H1 (cell line): ENCODE measurements around the gene SPACA5B. TPM values are rescaled to one million over a fixed set of nuclear protein-coding genes. Genes with fewer than 3 reads are reported as not detected.

Experiments used
- CTCF ChIA-PET: fragments of 300-600 bp; sonication (Branson Sonifier 250); formaldehyde crosslinking; loops from one replicate; lab custom pipeline; 2021; ENCODE audit not compliant: partially characterized antibody; lab: Charles Lee
- POLR2A ChIA-PET: fragments of 300-600 bp; sonication (Branson Sonifier 250); formaldehyde crosslinking; loops from one replicate; lab custom pipeline; 2021; ENCODE audit warnings: inconsistent platforms; ENCODE audit not compliant: partially characterized antibody; lab: Charles Lee
- DNase-seq, 2 experiments: peaks; one replicate each; pipeline versions ENCODE4 v3.0.0 to v3.0.0-alpha.2; 2010 to 2022; ENCODE audit warnings: low spot score in 2 of 2, low read depth in 1 of 2, mixed read lengths in 1 of 2
- FAIRE-seq: peaks from 2 replicates; lab custom pipeline; 2011; peaks lifted over from hg19 to GRCh38; lab: Jason Lieb, UNC
- H2AFZ ChIP-seq: 2 replicates; pipeline ENCODE4 v1.8.1; 2012; ENCODE audit warnings: low read length, inconsistent platforms
- H2AK5ac ChIP-seq: 2 replicates; pipeline ENCODE4 v1.6.1; 2013; ENCODE audit warnings: low read depth, low read length
- H2BK120ac ChIP-seq: replicated peaks from 2 replicates; pipeline ENCODE3; 2013; ENCODE audit warnings: low read depth, low read length, inconsistent platforms
- H2BK12ac ChIP-seq: 2 replicates; pipeline ENCODE4 v1.6.1; 2013; ENCODE audit warnings: low read depth, low read length
- H2BK15ac ChIP-seq: 2 replicates; pipeline ENCODE4 v1.6.1; 2013; ENCODE audit warnings: low read length
- H2BK20ac ChIP-seq: 2 replicates; pipeline ENCODE4 v1.6.1; 2013; ENCODE audit warnings: low read length
- H2BK5ac ChIP-seq: 2 replicates; pipeline ENCODE4 v1.6.1; 2013; ENCODE audit warnings: low read depth, low read length
- H3K14ac ChIP-seq: 2 replicates; pipeline ENCODE4 v1.6.1; 2013; ENCODE audit warnings: inconsistent platforms; ENCODE audit not compliant: insufficient read length
- H3K18ac ChIP-seq: 2 replicates; pipeline ENCODE4 v1.6.1; 2013; ENCODE audit warnings: low read length; ENCODE audit errors: extremely low read depth
- H3K23ac ChIP-seq: 2 replicates; pipeline ENCODE4 v1.6.1; 2013; ENCODE audit warnings: inconsistent platforms; ENCODE audit not compliant: insufficient read length
- H3K23me2 ChIP-seq: 2 replicates; pipeline ENCODE4 v1.6.1; 2013; ENCODE audit warnings: low read depth, low read length
- H3K27ac ChIP-seq: 2 replicates; pipeline ENCODE4 v1.6.1; 2011; ENCODE audit warnings: low read depth, low read length, inconsistent platforms
- H3K27me3 ChIP-seq, 4 experiments: replicated peaks in 1 of 4; 1 replicate in 1 of 4; 2 replicates in 3 of 4; pipeline versions ENCODE4 v1.6.1 to v1.8.1; 2011 to 2013; ENCODE audit warnings: low read length in 3 of 4, mild to moderate bottlenecking in 3 of 4, inconsistent platforms in 2 of 4, mixed read lengths in 2 of 4, moderate library complexity in 1 of 4; ENCODE audit not compliant: control insufficient read depth in 3 of 4, insufficient read depth in 3 of 4; ENCODE audit errors: extremely low read depth in 1 of 4
- H3K36me3 ChIP-seq, 4 experiments: 2 replicates each; pipeline versions ENCODE4 v1.6.1 to v1.8.1; 2011 to 2013; ENCODE audit warnings: mild to moderate bottlenecking in 4 of 4, low read length in 3 of 4, moderate library complexity in 2 of 4, control low read depth in 1 of 4, inconsistent platforms in 1 of 4; ENCODE audit not compliant: insufficient read depth in 4 of 4, control insufficient read depth in 2 of 4
- H3K4ac ChIP-seq: replicated peaks from 2 replicates; pipeline ENCODE3; 2013; ENCODE audit warnings: low read length, low read depth, mixed read lengths, inconsistent platforms; ENCODE audit not compliant: insufficient read length
- H3K4me1 ChIP-seq, 4 experiments: replicated peaks in 1 of 4; 1 replicate in 1 of 4; 2 replicates in 3 of 4; pipeline versions ENCODE4 v1.6.1 to v1.8.1; 2011 to 2013; ENCODE audit warnings: low read length in 3 of 4, inconsistent platforms in 2 of 4, mixed read lengths in 1 of 4; ENCODE audit not compliant: insufficient read depth in 4 of 4, control insufficient read depth in 3 of 4
- H3K4me2 ChIP-seq, 2 experiments: 2 replicates each; pipeline versions ENCODE4 v1.6.1 to v1.8.1; 2011 to 2013; ENCODE audit warnings: low read depth in 2 of 2, low read length in 2 of 2, control low read depth in 1 of 2, inconsistent platforms in 1 of 2, mild to moderate bottlenecking in 1 of 2; ENCODE audit not compliant: insufficient read depth in 1 of 2
- H3K4me3 ChIP-seq, 4 experiments: fragments of 200-600, 300-600 bp in 1 of 4; sonication (generic), shearing (Covaris generic), sonication (Bioruptor Twin) in 1 of 4; 2 replicates each; pipeline versions ENCODE4 v1.5.1 to v1.8.1; 2011 to 2016; ENCODE audit warnings: low read length in 4 of 4, low read depth in 3 of 4, control low read depth in 2 of 4, inconsistent platforms in 2 of 4, mild to moderate bottlenecking in 2 of 4, mixed read lengths in 1 of 4, moderate library complexity in 1 of 4; ENCODE audit not compliant: insufficient read depth in 2 of 4; ENCODE audit errors: extremely low read depth in 1 of 4
- H3K56ac ChIP-seq: replicated peaks from 2 replicates; pipeline ENCODE3; 2013; ENCODE audit warnings: low read depth, mild to moderate bottlenecking, mixed read lengths, low read length, inconsistent platforms; ENCODE audit not compliant: insufficient read length
- H3K79me1 ChIP-seq: 2 replicates; pipeline ENCODE4 v1.6.1; 2013; ENCODE audit warnings: low read depth, low read length, control low read depth
- H3K79me2 ChIP-seq, 2 experiments: 2 replicates each; pipeline versions ENCODE4 v1.6.1 to v1.8.1; 2012 to 2013; ENCODE audit warnings: low read length in 2 of 2, mild to moderate bottlenecking in 2 of 2, inconsistent platforms in 1 of 2; ENCODE audit not compliant: insufficient read depth in 2 of 2, control insufficient read depth in 1 of 2
- H3K9ac ChIP-seq, 4 experiments: replicated peaks in 1 of 4; 1 replicate in 1 of 4; 2 replicates in 3 of 4; pipeline versions ENCODE4 v1.6.1 to v1.8.1; 2011 to 2013; ENCODE audit warnings: low read depth in 3 of 4, low read length in 3 of 4, control low read depth in 2 of 4, mild to moderate bottlenecking in 2 of 4, moderate library complexity in 2 of 4, inconsistent platforms in 1 of 4; ENCODE audit errors: extremely low read depth in 1 of 4
- H3K9me3 ChIP-seq, 2 experiments: 2 replicates each; pipeline versions ENCODE4 v1.6.1 to v1.8.1; 2012 to 2013; ENCODE audit warnings: mild to moderate bottlenecking in 2 of 2, moderate library complexity in 2 of 2, control low read depth in 1 of 2, inconsistent platforms in 1 of 2, low read depth in 1 of 2, low read length in 1 of 2, mixed read lengths in 1 of 2; ENCODE audit not compliant: insufficient read depth in 2 of 2
- H4K20me1 ChIP-seq, 2 experiments: replicated peaks in 1 of 2; 2 replicates each; pipeline versions ENCODE3 to v1.8.1; 2011 to 2013; ENCODE audit warnings: inconsistent platforms in 2 of 2, low read length in 2 of 2, mild to moderate bottlenecking in 1 of 2; ENCODE audit not compliant: insufficient read depth in 2 of 2, control insufficient read depth in 1 of 2
- H4K5ac ChIP-seq: 2 replicates; pipeline ENCODE4 v1.6.1; 2013; ENCODE audit warnings: low read length, low read depth, mixed read lengths, inconsistent platforms; ENCODE audit not compliant: insufficient read length
- H4K8ac ChIP-seq: 2 replicates; pipeline ENCODE4 v1.8.0; 2013; ENCODE audit warnings: mild to moderate bottlenecking, moderate library complexity, low read length, inconsistent platforms; ENCODE audit not compliant: insufficient read depth; ENCODE audit errors: extremely low read depth
- H4K91ac ChIP-seq: replicated peaks from 2 replicates; pipeline ENCODE3; 2013; ENCODE audit warnings: low read length, mixed read lengths, inconsistent platforms; ENCODE audit not compliant: insufficient read length
- CEBPB ChIP-seq: IDR thresholded peaks from 2 replicates; pipeline ENCODE4 v1.6.1; 2012; ENCODE audit warnings: low read depth, low read length
- KDM4A ChIP-seq: IDR thresholded peaks from one replicate; pipeline ENCODE4 v1.7.1; 2012; ENCODE audit warnings: low read depth, mild to moderate bottlenecking, moderate library complexity, low read length, inconsistent platforms; ENCODE audit not compliant: severe bottlenecking
- MAX ChIP-seq: IDR thresholded peaks from 2 replicates; pipeline ENCODE4 v1.6.1; 2012; ENCODE audit warnings: inconsistent platforms
- POU5F1 ChIP-seq: IDR thresholded peaks from 2 replicates; pipeline ENCODE4 v1.6.1; 2011; ENCODE audit warnings: low read depth, mild to moderate bottlenecking, low read length, moderate library complexity
- TEAD4 ChIP-seq: IDR thresholded peaks from 2 replicates; pipeline ENCODE4 v1.6.1; 2012; ENCODE audit warnings: low read depth, low read length, inconsistent platforms, mixed read lengths
- polyA plus RNA-seq, 7 experiments: library from polyadenylated mRNA; depleted of rRNA in 3 of 7; stranded (reverse) in 5 of 7; unstranded in 2 of 7; fragments of >200 nt in 5 of 7; fragments of 200-250 nt in 2 of 7; gene quantifications; 1 replicate in 5 of 7; 2 replicates in 1 of 7; 4 replicates in 1 of 7; pipeline versions ENCODE4 v1.2.1 to v1.2.3, GENCODE V29; 2011 to 2013; ENCODE audit warnings: missing spikeins in 2 of 7, mixed read lengths in 2 of 7
- total RNA-seq: library from RNA; stranded (reverse); fragmentation: NEBNext Ultra II Directional; extraction: Animal tissue kit (Norgen Biotek cat#: 25700); gene quantifications from 2 replicates; pipeline ENCODE4 v1.2.1, GENCODE V29; 2021

The SPACA5B gene
- total and polyA plus RNA-seq, 2 of the 8 experiments (the other 6 are each of a cell fraction or from before 2014, with no cell fraction given): not detected

GRCh38 chrX:48086082-48086481, 44.3 kb upstream of the SPACA5B start:
- H4K5ac ChIP-seq: no peak overlapping the region
- no peaks in the 10 kb centered on the region for H3K4me1 ChIP-seq
- no peak overlapping the region for H2AK5ac ChIP-seq
- no peaks in the 10 kb centered on the region for H3K9me3 ChIP-seq
- H3K79me2 ChIP-seq: no peaks in the 10 kb centered on the region
- no peak overlapping the region for H3K4me2 ChIP-seq
- H2BK5ac ChIP-seq: no peak overlapping the region
- no peak overlapping the region for H3K14ac ChIP-seq
- no peak overlapping the region for H3K4ac ChIP-seq
- H3K18ac ChIP-seq: no peak overlapping the region
- H2BK15ac ChIP-seq: no peak overlapping the region
- no peak overlapping the region for H3K56ac ChIP-seq
- ChIA-PET CTCF (no interaction called here), POLR2A (no interaction called here)
- no peak overlapping the region for H2BK12ac ChIP-seq
- FAIRE-seq: no peak
- no peak overlapping the region for H3K23ac ChIP-seq
- no peaks in the 10 kb centered on the region for H3K79me1 ChIP-seq
- H4K91ac ChIP-seq: no peak overlapping the region
- no peaks in the 10 kb centered on the region for H4K20me1 ChIP-seq
- H2AFZ ChIP-seq: no peak overlapping the region
- no peak overlapping the region for H4K8ac ChIP-seq
- H2BK120ac ChIP-seq: no peak overlapping the region
- no peaks in the 10 kb centered on the region for H3K23me2 ChIP-seq
- no peaks in the 10 kb centered on the region for H3K36me3 ChIP-seq
- no peak for DNase-seq
- no peak overlapping the region for H3K9ac ChIP-seq
- no peak overlapping the region for H3K27ac ChIP-seq
- no peak overlapping the region for H2BK20ac ChIP-seq
- H3K27me3 ChIP-seq: no peaks in the 10 kb centered on the region
- no peak overlapping the region for H3K4me3 ChIP-seq
- TF ChIP-seq KDM4A: no peak
- no peak for TF ChIP-seq TEAD4
- no peak for TF ChIP-seq MAX
- no peak for TF ChIP-seq CEBPB
- TF ChIP-seq POU5F1: no peak
